NCI-H82 (cell line): Measurements from ENCODE around the gene FBXW2.

Source experiments
- DNase-seq: peaks from one replicate; lab custom pipeline; 2025; lab: John Stamatoyannopoulos, UW

Gene FBXW2

GRCh38 chr9:120714088-120714845 lies 78.9 kb downstream of the FBXW2 start, which contains the start of gene MEGF9:
TSS of gene MEGF9 (minus strand) at chr9:120714470. CDS start at chr9:120714358, 112 bp downstream.
- DNase-seq = peak; percentile 99

GRCh38 chr9:120713257-120714087 lies 79.7 kb downstream of the FBXW2 start:
- peak; percentile 22 for DNase-seq

- peak; percentile 15 for DNase-seq
These were observed 80.6 kb downstream of the FBXW2 start for GRCh38 chr9:120712539-120713031.

- DNase-seq = peak; percentile 19
These were observed 81.2 kb downstream of the FBXW2 start for GRCh38 chr9:120711841-120712538.

GRCh38 chr9:120711354-120711753 lies 81.9 kb downstream of the FBXW2 start:
- no peak for DNase-seq

GRCh38 chr9:120710110-120710981 lies 82.9 kb downstream of the FBXW2 start:
- no peak for DNase-seq

GRCh38 chr9:120708526-120709224 lies 84.5 kb downstream of the FBXW2 start:
- peak; percentile 15 for DNase-seq

- no peak for DNase-seq
These were observed 86.0 kb downstream of the FBXW2 start for GRCh38 chr9:120707170-120707569.
